ENCODE measurements around the gene UNKL. TPM values are rescaled to one million over a fixed set of nuclear protein-coding genes. Genes with fewer than 3 reads are reported as not detected.
"Not testable (repeated sequence)": the region's sequence is repeated elsewhere in the genome, so short reads cannot be mapped to it uniquely, and the experiment has no call there.

UNKL gene
- total RNA-seq, 1 donor from 2014 or later: 14.5 TPM

- no peak for DNase-seq (ENCODE audit: low spot score)
Measured at GRCh38 chr16:1446296-1447080, 32.0 kb upstream of the UNKL start.

GRCh38 chr16:1445518-1446203, 31.2 kb upstream of the UNKL start:
- DNase-seq (ENCODE audit: low spot score): no peak

GRCh38 chr16:1444730-1445517, 30.4 kb upstream of the UNKL start:
- DNase-seq (ENCODE audit: low spot score): no peak

- DNase-seq (ENCODE audit: low spot score): no peak
Measured at GRCh38 chr16:1443980-1444729, 29.7 kb upstream of the UNKL start, which contains the start of gene CCDC154. CCDC154 (minus strand) TSS chr16:1444556; CDS start chr16:1444322, 234 bp downstream.

GRCh38 chr16:1443403-1443973, 29.0 kb upstream of the UNKL start:
- no peak for DNase-seq (ENCODE audit: low spot score)

- DNase-seq (ENCODE audit: low spot score): no peak
Measured at GRCh38 chr16:1442697-1443096, 28.2 kb upstream of the UNKL start.

- no peak for DNase-seq (ENCODE audit: low spot score)
Measured at GRCh38 chr16:1441391-1441829, 26.9 kb upstream of the UNKL start.

- DNase-seq (ENCODE audit: low spot score): not testable (repeated sequence)
Measured at GRCh38 chr16:1439699-1440074, 25.2 kb upstream of the UNKL start.

- DNase-seq (ENCODE audit: low spot score): no peak
Measured at GRCh38 chr16:1439058-1439698, 24.7 kb upstream of the UNKL start.

- DNase-seq (ENCODE audit: low spot score): no peak
Measured at GRCh38 chr16:1438229-1439057, 23.9 kb upstream of the UNKL start.

- DNase-seq (ENCODE audit: low spot score): no peak
Measured at GRCh38 chr16:1437606-1438005, 23.1 kb upstream of the UNKL start.

- no peak for DNase-seq (ENCODE audit: low spot score)
Measured at GRCh38 chr16:1436731-1437355, 22.3 kb upstream of the UNKL start.

- DNase-seq (ENCODE audit: low spot score): no peak
Measured at GRCh38 chr16:1435921-1436697, 21.6 kb upstream of the UNKL start.

- DNase-seq (ENCODE audit: low spot score): no peak
Measured at GRCh38 chr16:1434644-1435592, 20.4 kb upstream of the UNKL start.

- no peak for DNase-seq (ENCODE audit: low spot score)
Measured at GRCh38 chr16:1433756-1434155, 19.3 kb upstream of the UNKL start.

GRCh38 chr16:1433263-1433560, 18.7 kb upstream of the UNKL start:
- no peak for DNase-seq (ENCODE audit: low spot score)

All from mesenteric fat pad (tissue), 1 donor.